Left colon (tissue), 2 donors: ENCODE measurements around the gene FAM200B. TPM values are rescaled to one million over a fixed set of nuclear protein-coding genes. Genes with fewer than 3 reads are reported as not detected.

Experiments used
- ATAC-seq: fragments of 200-7000 bp; cut with Tn5 transposase; one replicate; pipeline ENCODE4 v1.9.1; 2020; ENCODE audit warnings: mild to moderate bottlenecking, moderate library complexity
- DNase-seq, 2 donors: peaks; one replicate each; pipeline ENCODE4 v3.0.0-alpha.2; 2020
- intact Hi-C, 2 donors: fragments of 100-400 bp; cut with DNase I in 1 of 2; cut with micrococcal nuclease in 1 of 2; formaldehyde crosslinking; loops; one replicate each; pipeline versions ENCODE4 v1.11.2 to v1.14.0; 2022; cut with DNase I, micrococcal nuclease
- total RNA-seq, 2 donors: library from RNA; stranded (reverse); fragmentation: NEBNext Ultra II Directional; extraction: Animal tissue kit (Norgen Biotek cat#: 25700); gene quantifications; one replicate each; pipeline ENCODE4 v1.2.1, GENCODE V29; 2021
- donor health status: DM: no; HTN: no; CAD: no.
- donor health status: DM: yes; HTN: yes; CAD: no.

FAM200B gene
- total RNA-seq, 2 donors from 2014 or later: 33.7 to 33.8 TPM

GRCh38 chr4:15689540-15689939 is 7.9 kb downstream of the FAM200B start:
- no peak for DNase-seq
- intact Hi-C loops: no loop called here
- no peak for ATAC-seq

GRCh38 chr4:15690020-15690809 is 8.6 kb downstream of the FAM200B start:
- intact Hi-C loops: no loop called here
- DNase-seq (no peak), ATAC-seq (no peak)

GRCh38 chr4:15691346-15692135 is 9.9 kb downstream of the FAM200B start:
- intact Hi-C loops: no loop called here
- ATAC-seq: no peak
- DNase-seq: no peak

- ATAC-seq: no peak
- intact Hi-C loops: no loop called here
These were observed 11.0 kb downstream of the FAM200B start for GRCh38 chr4:15692602-15693001.

GRCh38 chr4:15694431-15694830 is 12.8 kb downstream of the FAM200B start:
- ATAC-seq (no peak), DNase-seq (no peak)
- intact Hi-C loops: no loop called here

More at GRCh38 chr4:15692602-15693001, 11.0 kb downstream of the FAM200B start:
- DNase-seq: no peak

- ATAC-seq (no peak), DNase-seq (no peak)
- intact Hi-C loops: no loop called here
These were observed 13.6 kb downstream of the FAM200B start for GRCh38 chr4:15695240-15695699.

- DNase-seq: no peak
These were observed 14.1 kb downstream of the FAM200B start for GRCh38 chr4:15695729-15696128.

GRCh38 chr4:15696866-15697265 is 15.2 kb downstream of the FAM200B start:
- ATAC-seq (no peak), DNase-seq (no peak)
- intact Hi-C loops: no loop called here

More at GRCh38 chr4:15695729-15696128, 14.1 kb downstream of the FAM200B start:
- peak; percentile 79 for ATAC-seq
- intact Hi-C loops: no loop called here

GRCh38 chr4:15702941-15703403 is 21.3 kb downstream of the FAM200B start, which contains the start of gene BST1:
Gene BST1, plus strand, starts transcription at chr4:15703065. Its CDS starts 80 bp downstream, at chr4:15703145.
- ATAC-seq (peak; percentile 94), DNase-seq (peak; percentile 83 to 87)
- intact Hi-C loops: no loop called here

- peak; percentile 2 for ATAC-seq
- intact Hi-C loops: no loop called here
- no peak for DNase-seq
These were observed 21.8 kb downstream of the FAM200B start for GRCh38 chr4:15703439-15703838.

GRCh38 chr4:15704129-15704528 is 22.5 kb downstream of the FAM200B start:
- DNase-seq (no peak), ATAC-seq (no peak)
- intact Hi-C loops: no loop called here

GRCh38 chr4:15706646-15707362 is 25.2 kb downstream of the FAM200B start:
- ATAC-seq (no peak), DNase-seq (no peak)
- intact Hi-C loops: no loop called here

- ATAC-seq (no peak), DNase-seq (no peak)
- intact Hi-C loops: no loop called here
These were observed 25.7 kb downstream of the FAM200B start for GRCh38 chr4:15707363-15707715.

GRCh38 chr4:15711762-15712161 is 30.1 kb downstream of the FAM200B start:
- no peak for ATAC-seq
- intact Hi-C loops: no loop called here

GRCh38 chr4:15712214-15712613 is 30.6 kb downstream of the FAM200B start:
- intact Hi-C loops: no loop called here
- no peak for DNase-seq
- ATAC-seq: no peak

More at GRCh38 chr4:15711762-15712161, 30.1 kb downstream of the FAM200B start:
- DNase-seq: no peak

- intact Hi-C loops: no loop called here
- DNase-seq (no peak), ATAC-seq (no peak)
These were observed 32.5 kb downstream of the FAM200B start for GRCh38 chr4:15714141-15714540.

GRCh38 chr4:15714646-15715435 is 33.2 kb downstream of the FAM200B start:
- intact Hi-C loops: no loop called here
- ATAC-seq (no peak), DNase-seq (no peak)

- ATAC-seq: no peak
These were observed 34.5 kb downstream of the FAM200B start for GRCh38 chr4:15716115-15716514.

More at GRCh38 chr4:15716115-15716514, 34.5 kb downstream of the FAM200B start:
- intact Hi-C loops: no loop called here
- no peak for DNase-seq
